K562 (cell line): ENCODE results near the gene MAB21L2.
"Not testable (repeated sequence)": the region's sequence is repeated elsewhere in the genome, so short reads cannot be mapped to it uniquely, and the experiment has no call there.

Experiments
- EHMT2 ChIP-seq: fragments of 450-650 bp; IDR thresholded peaks from 2 replicates; pipeline ENCODE4 v1.6.1; 2018; ENCODE audit warnings: antibody characterized with exemption
- KAT2B ChIP-seq: IDR thresholded peaks from one replicate; pipeline ENCODE4 v1.6.1; 2012; ENCODE audit warnings: low read depth, mild to moderate bottlenecking, control low read depth, inconsistent platforms, low read length, moderate library complexity
- MAFG ChIP-seq: fragments of 450-650 bp; conservative IDR thresholded peaks from 2 replicates; pipeline ENCODE4 v1.6.1; 2016; ENCODE audit warnings: missing genetic modification characterization, missing compliant biosample characterization
- MIER1 ChIP-seq: fragments of 450-650 bp; IDR thresholded peaks from 2 replicates; pipeline ENCODE4 v1.6.1; 2016; ENCODE audit warnings: antibody characterized with exemption, mild to moderate bottlenecking, low read depth
- MTA2 ChIP-seq: fragments of 450-650 bp; IDR thresholded peaks from 2 replicates; pipeline ENCODE4 v1.6.1; 2016; ENCODE audit warnings: low read depth
- RAD21 ChIP-seq, 2 experiments: fragments of 250-450 bp in 1 of 2; fragments of 450-650 bp in 1 of 2; sonication (Bioruptor Pico) in 1 of 2; formaldehyde crosslinking in 1 of 2; IDR thresholded peaks in 1 of 2; conservative IDR thresholded peaks in 1 of 2; 2 replicates each; pipeline versions ENCODE4 v1.4.0 to v1.8.0; 2020 to 2022; ENCODE audit warnings: mild to moderate bottlenecking in 2 of 2, moderate library complexity in 1 of 2
- XRCC3 ChIP-seq: fragments of 450-650 bp; IDR thresholded peaks from 2 replicates; pipeline ENCODE4 v1.6.1; 2017; ENCODE audit warnings: mild to moderate bottlenecking, moderate library complexity
- ZBED1 ChIP-seq: IDR thresholded peaks from 2 replicates; pipeline ENCODE4 v1.6.1; 2014
- TF ChIP-seq, protein P1 (sequence below), 3 experiments: IDR thresholded peaks in 2 of 3; conservative IDR thresholded peaks in 1 of 3; 2 replicates each; pipeline ENCODE4 v1.5.1; 2011 to 2012; ENCODE audit warnings: low read length in 3 of 3, mild to moderate bottlenecking in 3 of 3, control low read depth in 2 of 3, improper control_type of control experiment in 1 of 3, inconsistent platforms in 1 of 3, low read depth in 1 of 3, mixed read lengths in 1 of 3, moderate library complexity in 1 of 3; ENCODE audit not compliant: insufficient read depth in 2 of 3
- TF ChIP-seq, protein P2 (sequence below), 2 experiments: fragments of 450-650 bp in 1 of 2; IDR thresholded peaks; 2 replicates each; pipeline ENCODE4 v1.6.1; 2011 to 2017; ENCODE audit warnings: low read depth in 2 of 2, antibody characterized with exemption in 1 of 2, borderline replicate concordance in 1 of 2, low read length in 1 of 2, mild to moderate bottlenecking in 1 of 2, mixed read lengths in 1 of 2; ENCODE audit not compliant: control insufficient read depth in 1 of 2
- TF ChIP-seq, protein P3 (sequence below): sonication (generic); IDR thresholded peaks from 2 replicates; pipeline ENCODE4 v1.6.1; 2016

DNA sequence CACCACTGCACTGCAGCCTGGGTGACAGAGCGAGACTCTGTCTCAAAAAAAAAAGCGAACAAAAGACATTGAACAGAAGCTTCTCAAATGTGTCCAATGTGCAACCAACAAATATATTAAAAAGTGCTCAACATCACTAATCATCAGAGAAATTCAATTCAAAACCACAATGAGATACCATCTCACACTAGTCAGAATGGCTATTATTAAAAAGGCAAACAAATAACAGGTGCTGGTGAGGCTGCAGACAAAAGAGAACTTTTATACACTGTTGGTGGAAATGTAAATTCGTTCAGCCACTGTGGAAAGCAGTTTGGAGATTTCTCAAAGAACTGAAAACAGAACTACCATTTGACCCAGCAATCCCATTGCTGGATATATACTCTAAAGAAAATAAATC, 44.0 kb upstream of the MAB21L2 start:
- TF ChIP-seq, protein P1, sequence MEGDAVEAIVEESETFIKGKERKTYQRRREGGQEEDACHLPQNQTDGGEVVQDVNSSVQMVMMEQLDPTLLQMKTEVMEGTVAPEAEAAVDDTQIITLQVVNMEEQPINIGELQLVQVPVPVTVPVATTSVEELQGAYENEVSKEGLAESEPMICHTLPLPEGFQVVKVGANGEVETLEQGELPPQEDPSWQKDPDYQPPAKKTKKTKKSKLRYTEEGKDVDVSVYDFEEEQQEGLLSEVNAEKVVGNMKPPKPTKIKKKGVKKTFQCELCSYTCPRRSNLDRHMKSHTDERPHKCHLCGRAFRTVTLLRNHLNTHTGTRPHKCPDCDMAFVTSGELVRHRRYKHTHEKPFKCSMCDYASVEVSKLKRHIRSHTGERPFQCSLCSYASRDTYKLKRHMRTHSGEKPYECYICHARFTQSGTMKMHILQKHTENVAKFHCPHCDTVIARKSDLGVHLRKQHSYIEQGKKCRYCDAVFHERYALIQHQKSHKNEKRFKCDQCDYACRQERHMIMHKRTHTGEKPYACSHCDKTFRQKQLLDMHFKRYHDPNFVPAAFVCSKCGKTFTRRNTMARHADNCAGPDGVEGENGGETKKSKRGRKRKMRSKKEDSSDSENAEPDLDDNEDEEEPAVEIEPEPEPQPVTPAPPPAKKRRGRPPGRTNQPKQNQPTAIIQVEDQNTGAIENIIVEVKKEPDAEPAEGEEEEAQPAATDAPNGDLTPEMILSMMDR (IDR thresholded peaks at IDR 0.05 in 2 of 3, conservative IDR thresholded peaks at IDR 0.05 in 1 of 3; ENCODE audit: insufficient read depth in 2 of 3, low read depth in 1 of 3, low read length in 3 of 3) = not testable (repeated sequence)
- TF ChIP-seq RAD21 (CRISPR knock-in tag; conservative IDR thresholded peaks at IDR 0.05 in 1 of 2, IDR thresholded peaks at IDR 0.05 in 1 of 2); KAT2B; ZBED1; EHMT2; MTA2; MAFG (tag); MIER1; XRCC3: not testable (repeated sequence)
- TF ChIP-seq, protein P2, sequence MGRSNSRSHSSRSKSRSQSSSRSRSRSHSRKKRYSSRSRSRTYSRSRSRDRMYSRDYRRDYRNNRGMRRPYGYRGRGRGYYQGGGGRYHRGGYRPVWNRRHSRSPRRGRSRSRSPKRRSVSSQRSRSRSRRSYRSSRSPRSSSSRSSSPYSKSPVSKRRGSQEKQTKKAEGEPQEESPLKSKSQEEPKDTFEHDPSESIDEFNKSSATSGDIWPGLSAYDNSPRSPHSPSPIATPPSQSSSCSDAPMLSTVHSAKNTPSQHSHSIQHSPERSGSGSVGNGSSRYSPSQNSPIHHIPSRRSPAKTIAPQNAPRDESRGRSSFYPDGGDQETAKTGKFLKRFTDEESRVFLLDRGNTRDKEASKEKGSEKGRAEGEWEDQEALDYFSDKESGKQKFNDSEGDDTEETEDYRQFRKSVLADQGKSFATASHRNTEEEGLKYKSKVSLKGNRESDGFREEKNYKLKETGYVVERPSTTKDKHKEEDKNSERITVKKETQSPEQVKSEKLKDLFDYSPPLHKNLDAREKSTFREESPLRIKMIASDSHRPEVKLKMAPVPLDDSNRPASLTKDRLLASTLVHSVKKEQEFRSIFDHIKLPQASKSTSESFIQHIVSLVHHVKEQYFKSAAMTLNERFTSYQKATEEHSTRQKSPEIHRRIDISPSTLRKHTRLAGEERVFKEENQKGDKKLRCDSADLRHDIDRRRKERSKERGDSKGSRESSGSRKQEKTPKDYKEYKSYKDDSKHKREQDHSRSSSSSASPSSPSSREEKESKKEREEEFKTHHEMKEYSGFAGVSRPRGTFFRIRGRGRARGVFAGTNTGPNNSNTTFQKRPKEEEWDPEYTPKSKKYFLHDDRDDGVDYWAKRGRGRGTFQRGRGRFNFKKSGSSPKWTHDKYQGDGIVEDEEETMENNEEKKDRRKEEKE (IDR thresholded peaks at IDR 0.05; ENCODE audit: borderline replicate concordance in 1 of 2, control insufficient read depth in 1 of 2, low read depth in 2 of 2, low read length in 1 of 2) = not testable (repeated sequence)
- TF ChIP-seq, protein P3, sequence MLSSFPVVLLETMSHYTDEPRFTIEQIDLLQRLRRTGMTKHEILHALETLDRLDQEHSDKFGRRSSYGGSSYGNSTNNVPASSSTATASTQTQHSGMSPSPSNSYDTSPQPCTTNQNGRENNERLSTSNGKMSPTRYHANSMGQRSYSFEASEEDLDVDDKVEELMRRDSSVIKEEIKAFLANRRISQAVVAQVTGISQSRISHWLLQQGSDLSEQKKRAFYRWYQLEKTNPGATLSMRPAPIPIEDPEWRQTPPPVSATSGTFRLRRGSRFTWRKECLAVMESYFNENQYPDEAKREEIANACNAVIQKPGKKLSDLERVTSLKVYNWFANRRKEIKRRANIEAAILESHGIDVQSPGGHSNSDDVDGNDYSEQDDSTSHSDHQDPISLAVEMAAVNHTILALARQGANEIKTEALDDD = not testable (repeated sequence)
